ENCODE measurements around the gene HIP1. TPM values are rescaled to one million over a fixed set of nuclear protein-coding genes. Genes with fewer than 3 reads are reported as not detected.
"Not testable (repeated sequence)": the region's sequence is repeated elsewhere in the genome, so short reads cannot be mapped to it uniquely, and the experiment has no call there.

HIP1 gene
- polyA plus RNA-seq, 1 donor, result 25.2 TPM

DNA sequence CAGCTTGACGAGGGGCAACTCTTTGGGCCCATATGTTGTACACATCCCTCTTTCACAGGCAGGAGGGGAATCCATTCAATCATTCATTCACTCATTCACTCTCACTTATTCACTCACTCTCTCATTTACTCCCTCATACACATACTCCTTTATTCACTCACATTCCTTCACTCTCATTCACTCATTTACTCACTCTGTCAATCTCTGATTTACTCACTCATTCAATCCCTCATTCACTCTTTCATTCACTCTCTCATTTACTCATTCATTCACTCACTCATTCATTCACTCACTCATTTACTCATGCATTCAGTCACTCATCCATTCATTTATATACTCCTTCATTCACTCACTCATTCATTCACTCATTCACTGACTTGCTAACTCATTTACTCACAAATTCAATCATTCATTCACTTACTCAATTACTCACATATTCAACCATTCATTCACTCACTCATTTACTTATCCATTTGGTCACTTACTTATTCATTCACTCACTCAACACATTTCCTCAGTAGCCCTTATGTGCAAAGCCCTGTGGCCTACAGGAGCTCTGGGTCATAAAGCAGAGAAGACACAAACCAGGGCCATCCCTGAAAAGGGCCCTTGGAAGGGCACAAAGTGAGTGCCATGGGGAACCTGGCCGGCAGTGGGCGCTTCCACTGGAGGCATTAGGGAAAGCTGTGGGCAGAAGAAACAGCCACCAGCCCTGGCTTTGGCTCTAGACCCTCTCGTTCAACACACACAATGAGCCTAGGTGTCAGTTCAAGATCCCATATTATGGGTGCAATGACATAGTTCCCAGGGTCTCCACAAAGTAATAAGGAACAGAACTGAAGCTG, 26.0 kb downstream of the HIP1 start:
- no peak for DNase-seq

DNA sequence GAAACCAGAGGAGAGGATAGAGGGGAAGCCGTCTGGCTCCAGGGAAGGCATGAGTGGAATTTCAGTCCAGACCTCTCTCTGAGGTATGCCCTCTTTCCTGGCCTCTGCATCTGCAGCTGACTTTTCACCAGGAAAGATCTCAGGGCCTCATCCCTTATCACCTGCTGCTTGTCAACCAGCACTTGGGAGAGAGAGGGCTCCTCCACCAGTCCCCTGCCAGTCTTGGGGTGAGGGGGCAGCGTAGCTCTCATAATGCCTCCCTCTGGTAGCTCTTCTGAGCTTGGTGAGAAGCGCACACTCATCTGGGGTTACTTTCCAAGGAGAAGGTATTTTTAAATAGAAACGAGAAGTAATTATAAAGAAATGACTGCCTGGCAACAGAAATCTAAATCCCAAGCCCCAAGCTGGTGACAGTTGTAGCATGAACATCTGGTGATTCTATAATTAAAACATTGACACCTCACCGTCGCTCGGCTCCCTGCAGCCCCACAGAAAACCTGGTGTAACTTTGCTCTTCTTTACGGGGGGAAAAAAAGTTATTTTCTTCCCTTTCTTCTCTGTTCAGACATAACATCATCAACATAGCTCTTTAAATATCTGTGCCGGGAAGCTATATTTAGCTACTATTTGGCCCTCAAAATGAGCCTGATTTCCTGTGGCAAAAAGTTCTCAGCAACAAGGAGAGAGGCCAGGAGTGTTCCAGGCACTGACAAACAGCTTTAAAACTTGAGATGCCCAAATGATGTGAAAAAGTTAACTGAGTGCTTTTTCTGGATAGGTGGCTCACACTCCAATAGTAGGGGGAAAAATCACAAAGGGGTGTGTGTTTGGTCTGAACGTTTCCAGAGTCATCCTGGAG, 26.9 kb downstream of the HIP1 start:
- peak; percentile 70 for DNase-seq

DNA sequence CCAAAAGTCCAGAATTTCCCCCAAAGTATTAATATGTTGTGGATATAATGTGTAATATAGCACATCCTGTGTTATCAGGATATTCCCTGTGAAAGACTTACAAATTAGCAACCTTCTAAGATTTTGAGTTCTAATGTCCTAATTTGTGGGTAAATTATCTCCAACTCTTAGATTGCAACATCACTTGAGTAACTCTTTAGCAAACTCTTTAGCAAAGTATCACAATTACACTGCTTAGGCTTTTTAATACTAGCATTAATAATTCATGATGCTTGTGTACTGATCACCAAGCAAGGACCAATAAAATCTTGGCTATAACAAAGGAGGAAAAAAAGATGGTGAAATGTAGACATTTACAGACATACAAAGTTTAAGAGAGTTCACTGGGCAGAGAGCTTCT, 27.7 kb downstream of the HIP1 start:
- DNase-seq, result no peak

DNA sequence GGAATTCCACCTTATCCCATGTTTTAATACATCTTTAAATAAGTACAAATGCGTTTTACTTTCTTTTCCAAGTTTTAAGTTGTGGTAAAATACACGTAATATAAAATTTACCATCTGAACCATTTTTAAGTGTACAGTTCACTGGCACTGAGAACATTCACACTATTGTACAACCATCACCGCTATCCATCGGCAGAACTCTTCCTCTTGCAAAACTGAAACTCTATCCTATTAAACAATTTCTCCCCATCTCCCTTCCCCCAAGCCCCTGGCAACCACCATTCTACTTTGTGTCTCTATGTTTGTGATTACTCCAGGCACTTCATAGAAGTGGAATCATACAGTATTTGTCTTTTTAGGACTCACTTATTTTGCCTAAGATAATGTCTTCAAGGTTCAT, 33.8 kb downstream of the HIP1 start:
- DNase-seq, result no peak

DNA sequence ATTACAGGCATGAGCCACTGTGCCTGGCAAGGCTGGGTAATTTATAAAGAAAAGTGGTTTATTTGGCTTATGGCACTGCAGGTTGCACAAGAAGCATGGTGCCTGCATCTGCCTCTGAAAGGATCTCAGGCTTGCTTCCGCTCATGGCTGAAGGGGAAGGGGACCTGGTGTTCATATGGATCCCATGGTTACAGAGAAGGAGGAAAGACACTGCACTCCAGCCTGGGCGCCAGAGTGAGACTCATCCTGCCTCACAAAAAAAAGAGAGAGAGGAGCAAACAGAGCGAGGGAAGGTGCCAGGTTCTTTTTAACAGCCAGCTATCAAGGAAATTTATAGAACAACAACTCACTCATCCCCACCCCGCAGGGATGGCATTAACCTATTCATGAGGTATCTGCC, 36.2 kb downstream of the HIP1 start:
- no peak for DNase-seq

DNA sequence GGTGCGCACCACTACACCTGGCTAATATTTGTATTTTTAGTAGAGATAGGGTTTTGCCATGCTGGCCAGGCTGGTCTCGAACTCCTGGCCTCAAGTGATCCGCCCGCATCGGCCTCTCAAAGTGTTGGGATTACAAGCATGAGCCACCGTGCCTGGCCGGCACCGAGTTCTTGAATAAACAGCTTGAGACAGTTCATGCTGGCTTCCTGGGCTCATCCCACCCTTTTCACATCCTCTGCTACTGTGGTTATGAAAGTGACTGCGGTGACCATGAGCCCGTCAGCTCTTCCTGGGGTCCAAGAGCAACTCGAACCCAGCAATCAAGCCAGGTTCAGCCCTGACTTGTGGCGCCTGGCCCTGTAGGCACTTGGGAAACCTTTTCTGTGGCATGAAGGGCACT, 38.7 kb downstream of the HIP1 start:
- no peak for DNase-seq

DNA sequence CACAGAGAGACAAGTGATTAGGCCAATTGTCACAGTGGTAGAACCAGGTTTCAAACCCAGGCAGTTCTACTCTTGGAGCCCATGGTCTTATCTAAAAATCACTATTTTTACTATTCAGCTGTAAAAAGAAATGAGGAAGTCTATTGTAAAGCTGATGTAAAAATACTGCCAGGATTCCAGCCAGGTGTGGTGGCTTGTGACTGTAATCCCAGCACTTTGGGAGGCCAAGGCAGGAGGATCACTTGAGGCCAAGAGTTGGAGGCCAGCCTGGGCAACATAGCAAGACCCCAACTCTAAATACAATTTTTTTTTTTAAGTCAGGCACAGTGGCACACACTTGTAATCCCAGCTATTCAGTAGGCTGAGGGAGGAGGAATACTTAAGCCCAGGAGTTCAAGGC, 40.4 kb downstream of the HIP1 start:
- DNase-seq, result no peak

DNA sequence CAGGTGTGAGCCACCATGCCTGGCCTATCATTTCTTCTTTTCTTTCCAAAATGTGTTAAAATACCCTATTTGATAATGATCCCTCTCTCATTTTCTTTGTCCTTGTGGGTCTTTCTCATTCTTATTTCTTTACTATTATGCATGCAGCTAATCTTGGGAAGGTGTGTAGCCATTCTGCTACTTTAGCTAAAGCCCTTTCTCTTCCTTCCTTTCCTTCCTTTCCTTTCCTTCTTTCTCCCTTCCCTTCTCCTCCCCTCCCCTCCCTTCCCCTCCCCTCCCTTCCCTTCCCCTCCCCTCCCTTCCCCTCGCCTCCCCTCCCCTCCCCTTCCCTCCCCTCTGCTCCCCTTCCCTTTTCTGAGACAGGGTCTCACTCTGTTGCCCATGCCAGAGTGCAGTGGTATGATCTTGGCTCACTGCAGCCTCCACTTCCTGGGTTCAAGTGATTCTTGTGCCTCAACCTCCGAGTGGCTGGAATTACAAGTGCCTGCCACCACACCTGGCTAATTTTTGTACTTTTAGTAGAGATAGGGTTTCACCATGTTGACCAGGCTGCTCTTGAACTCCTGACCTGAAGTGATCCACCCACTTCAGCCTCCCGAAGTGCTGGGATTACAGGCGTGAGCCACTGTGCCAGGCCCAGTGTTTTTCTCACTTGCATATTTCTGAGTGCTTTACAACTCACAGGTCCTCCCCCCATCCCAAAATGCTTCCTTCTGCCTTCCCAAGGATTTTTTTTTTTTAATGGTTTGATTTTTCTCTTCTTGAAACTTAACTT, 42.3 kb downstream of the HIP1 start:
- DNase-seq, result no peak

DNA sequence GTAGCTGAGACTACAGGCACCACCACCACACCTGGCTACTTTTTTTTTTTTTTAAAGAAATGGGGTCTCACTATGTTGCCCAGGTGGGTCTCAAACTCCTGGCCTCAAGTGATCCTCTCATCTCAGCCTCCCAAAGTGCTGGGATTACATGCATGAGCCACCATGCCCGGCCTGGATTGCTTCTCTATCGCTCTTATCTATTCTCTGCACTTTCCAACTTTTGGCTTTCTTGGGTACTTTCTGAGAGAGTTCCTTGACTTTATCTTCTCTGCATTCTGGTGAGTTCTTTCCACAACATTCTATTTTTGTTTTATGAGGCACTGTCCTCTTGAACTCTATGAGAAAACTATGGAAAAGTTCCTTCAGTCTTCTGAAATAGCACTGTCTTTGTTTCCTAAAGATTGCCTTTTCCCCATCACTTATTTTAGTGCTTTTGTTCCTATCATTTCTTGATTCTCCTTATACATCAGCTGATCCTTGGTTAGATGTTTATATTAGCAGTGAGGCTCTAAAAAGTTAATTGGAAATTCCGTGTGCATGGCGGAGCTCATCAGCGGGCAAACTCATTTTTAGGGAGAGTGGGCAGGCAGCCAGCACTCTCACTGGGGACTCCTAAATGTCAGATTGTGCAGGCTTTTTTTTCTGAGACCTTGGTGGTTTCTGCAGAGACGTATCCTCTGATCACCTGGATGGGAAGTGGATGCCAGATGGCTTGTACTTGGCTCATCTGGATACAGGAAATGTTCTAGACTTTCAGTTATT, 43.9 kb downstream of the HIP1 start:
- no peak for DNase-seq

DNA sequence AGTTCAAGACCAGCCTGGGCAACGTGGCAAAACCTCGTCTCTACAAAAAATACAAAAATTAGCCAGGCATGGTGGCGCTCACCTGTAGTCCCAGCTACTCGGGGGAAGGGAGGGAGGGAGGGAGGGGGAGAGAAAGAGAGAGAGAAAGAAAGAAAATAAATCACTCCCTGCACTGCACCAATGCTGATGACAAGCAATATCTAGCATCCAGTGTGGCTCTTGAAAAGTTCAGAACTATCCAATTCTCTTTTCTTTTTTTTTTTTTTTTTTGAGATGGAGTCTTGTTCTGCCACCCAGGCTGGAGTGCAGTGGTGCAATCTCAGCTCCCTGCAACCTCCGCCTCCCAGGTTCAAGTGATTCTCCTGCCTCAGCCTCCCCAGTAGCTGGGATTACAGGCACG, 45.1 kb downstream of the HIP1 start:
- DNase-seq, result not testable (repeated sequence)

DNA sequence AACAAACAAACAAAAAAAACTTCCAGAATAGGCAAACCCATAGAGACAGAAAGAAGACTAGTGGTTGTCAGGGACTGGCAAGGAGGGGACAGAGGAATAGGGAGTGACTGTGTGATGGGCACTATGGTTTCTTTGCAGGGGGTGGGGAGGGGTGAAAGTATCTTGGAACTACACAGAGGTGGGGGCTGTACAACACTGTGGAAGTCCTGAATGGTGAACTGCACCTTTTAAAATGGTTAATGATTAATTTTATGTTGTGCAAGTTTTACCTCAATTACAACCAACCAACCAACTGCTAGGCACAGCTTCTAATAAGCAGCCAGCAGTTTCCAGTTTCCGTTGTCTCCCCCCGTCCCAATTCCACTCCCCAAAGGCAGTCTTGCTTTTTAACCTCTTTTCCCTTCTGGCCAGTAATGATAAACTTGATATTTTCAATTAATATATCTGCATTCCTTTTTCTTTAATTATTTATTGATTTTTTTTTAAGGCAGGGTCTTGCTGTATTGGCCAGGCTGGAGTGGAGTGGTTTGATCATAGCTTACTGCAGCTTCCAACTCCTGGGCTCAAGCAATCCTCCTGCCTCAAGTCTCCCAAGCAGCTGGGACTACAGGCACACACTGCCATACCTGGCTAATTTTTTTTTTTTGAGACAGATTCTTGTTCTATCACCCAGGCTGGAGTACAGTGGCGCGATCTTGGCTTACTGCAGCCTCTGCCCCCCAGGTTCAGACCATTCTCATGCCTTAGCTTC, 46.8 kb downstream of the HIP1 start:
- no peak for DNase-seq

DNA sequence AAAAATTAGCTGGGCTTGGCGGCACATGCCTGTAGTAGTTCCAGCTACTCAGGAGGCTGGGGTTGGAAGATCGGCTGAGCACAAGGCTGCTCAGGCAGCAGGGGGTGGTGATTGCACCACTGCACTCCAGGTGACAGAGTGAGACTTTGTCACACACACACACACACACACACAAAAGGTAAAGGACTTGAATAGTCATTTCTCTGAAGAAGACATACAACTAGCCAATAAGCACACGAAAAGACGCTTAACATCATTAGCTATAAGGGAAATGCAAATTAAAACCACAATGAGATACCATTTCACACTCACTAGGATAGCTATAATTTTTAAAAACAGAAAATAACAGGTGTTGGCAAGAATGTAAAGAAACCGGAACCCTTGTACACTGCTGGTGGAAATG, 48.6 kb downstream of the HIP1 start:
- DNase-seq, result no peak

DNA sequence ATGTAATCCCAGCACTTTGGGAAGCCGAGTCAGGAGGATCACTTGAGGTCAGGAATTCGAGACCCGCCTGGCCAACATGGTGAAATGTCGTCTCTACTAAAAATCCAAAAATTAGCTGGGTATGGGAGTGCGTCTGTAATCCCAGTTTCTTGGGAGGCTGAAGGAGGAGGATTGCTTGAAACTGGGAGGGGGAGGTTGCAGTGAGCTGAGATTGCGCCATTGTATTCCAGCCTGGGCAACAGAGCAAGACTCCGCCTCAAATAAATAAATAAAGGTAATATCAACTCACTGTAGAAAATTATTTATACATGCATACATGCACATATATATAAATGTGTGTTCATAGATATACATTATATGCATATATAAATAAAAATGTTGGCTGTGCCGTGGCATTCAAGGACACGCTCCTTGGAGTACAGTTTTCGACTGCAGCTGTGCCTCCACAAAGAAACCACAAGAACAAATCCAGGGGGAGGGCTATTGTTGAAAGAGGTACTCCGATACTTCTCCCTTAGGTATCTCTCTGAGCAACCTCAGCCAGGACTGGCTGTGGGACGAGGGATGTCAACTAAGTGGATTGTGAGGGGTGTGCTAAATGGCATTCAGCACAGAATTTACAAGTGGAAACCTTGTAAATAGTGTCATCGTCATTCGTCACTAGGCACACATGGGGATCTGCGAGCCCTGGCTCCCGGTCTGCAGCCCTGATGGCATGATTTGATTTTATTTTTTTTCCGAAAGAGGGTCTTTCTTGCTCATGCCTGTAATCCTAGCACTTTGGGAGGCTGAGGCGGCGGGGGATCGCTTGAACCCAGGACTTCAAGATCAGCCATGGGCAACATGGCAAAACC, 49.3 kb downstream of the HIP1 start:
- DNase-seq, result no peak

DNA sequence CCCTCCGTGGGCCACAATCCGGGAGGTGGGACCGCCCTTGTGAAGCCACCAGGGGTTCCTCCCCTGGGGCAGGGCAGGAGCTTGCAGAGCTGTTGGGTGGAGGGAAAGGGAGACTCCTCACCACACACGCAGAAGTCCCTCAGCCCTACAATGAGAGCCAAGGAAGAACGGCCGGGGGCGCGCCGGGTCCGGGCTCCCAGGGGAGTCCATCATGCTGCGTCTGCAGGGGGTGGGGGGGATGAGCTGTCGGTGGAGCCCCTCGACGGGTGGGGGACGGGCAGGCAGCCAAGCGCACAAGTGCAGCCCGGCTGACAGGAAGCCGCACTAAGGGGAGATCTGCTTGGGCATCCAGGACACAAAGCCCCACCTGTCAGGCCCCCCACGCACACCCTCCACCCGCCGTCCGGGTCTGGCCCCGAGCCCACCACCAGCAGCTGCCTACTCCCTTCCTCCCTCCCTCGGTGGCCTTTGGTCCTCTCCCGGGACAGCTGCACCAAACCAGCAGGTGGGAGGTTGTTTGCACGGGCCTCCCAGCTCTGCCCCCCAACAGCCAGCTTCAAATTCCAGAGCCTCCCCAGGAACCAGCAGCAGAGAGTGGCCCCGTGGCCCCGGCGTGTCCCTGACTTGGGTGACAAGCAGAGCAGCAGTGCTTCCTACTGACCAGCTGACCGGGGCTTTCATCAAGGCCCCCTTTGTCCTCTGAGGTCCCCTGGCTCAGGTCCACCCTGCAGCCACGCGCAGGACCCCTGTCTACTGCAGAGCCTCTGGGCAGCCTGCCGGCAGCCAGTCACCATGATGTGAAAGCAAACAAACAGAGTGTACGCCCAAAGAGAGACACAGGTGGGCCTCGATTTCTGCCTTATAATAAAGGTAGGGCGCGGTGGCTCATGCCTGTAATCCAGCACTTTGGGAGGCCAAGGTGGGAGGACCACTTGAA, 50.3 kb downstream of the HIP1 start:
- DNase-seq, result peak; percentile 32

DNA sequence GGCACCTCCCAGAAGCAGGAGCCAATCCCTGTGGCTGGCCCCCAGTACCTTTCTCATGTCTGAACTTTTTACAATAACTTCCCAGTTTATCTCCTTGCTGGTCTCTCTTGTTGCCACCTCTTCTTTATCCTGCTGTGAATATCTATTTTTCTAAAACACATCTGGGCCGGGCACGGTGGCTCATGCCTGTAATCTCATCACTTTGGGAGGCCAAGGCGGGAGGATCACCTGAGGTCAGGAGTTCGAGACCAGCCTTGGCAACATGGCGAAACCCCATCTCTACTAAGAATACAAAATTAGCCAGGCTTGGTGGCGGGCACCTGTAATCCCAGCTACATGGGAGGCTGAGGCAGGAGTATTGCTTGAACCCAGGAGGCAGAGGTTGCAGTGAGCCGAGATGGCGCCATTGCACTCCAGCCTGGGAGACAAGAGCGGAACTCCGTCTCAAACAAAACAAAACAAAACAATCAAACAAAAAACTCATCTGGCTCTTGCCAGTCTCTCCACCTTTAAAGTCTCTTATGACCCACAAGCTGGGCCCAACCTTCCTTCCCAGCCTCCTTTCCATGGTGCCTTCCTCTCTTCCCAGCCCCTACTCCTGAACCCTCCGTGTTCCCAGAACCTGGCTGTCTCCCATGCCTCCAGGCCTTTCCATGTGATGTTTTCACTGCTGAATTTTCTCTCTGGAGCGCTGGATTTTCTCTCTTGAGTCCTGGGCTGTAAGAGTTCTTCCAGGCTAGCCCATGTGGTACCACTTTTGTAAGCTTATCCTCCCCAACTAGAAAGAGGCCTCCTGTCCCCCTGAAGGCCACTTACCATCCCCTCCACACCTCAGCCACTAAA, 51.3 kb downstream of the HIP1 start:
- DNase-seq, result no peak

DNA sequence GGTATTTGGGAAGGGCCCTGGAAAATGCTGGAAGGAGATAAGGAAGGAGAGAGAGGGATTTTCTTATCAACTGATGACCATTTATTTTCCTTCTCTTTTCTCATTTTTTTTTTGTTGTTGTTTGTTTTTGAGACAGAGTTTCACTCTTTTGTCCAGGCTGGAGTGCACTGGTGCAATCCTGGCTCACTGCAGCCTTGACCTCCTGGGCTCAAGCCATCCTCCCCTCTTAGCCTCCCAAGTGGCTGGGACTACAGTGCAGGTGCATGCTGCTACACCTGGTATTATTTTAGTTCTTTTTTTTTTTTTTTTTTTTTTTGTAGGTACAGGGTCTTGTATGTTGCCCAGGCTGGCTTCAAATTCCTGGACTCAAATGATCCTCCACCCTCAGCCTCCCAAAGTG, 52.2 kb downstream of the HIP1 start:
- no peak for DNase-seq

DNA sequence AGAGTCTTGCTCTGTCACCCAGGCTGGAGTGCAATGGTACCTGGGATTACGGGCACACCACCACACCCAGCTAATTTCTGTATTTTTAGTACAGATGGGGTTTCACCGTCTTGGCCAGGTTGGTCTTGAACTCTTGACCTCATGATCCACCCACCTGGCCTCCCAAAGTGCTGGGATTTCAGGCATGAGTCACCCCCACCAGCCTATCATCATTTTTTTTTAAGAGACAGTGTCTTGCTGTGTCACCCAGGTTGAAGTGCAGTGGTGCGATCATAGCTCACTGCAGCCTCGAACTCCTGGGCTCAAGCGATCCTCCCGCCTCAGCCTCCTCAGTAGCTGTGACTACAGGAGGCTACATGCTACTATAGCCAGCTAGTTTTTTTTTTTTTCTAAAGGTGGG, 56.7 kb downstream of the HIP1 start:
- DNase-seq, result not testable (repeated sequence)

DNA sequence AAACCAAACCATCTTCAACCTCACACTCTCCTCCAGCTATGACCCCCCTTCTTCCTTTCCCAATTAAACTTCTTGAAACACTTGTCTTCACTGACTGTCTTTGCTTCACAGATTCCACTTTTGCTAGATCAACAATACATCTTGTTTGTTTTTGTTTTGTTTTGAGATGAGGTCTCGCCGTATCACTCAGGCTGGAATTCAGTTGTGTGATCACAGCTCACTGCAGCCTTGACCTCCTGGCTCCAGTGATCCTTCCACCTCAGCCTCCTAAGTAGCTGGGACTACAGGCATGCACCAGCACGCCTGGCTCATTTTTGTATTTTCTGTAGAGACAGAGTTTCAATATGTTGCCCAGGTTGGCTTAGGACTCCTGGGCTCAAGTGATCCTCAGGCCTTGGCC, 59.7 kb downstream of the HIP1 start:
- DNase-seq, result no peak
